ENCODE data around the gene WBP2.
A peak's percentile ranks its signal among the peaks of the same experiment; 100 is the strongest.

Gene WBP2

GRCh38 chr17:75855310-75856061 is at the start of gene WBP2:
TSS of gene WBP2 (minus strand) at chr17:75855335. CDS start at chr17:75855297, 38 bp downstream.
- H3K4me3 ChIP-seq (ENCODE audit: low read depth, low read length) = peak within 1 kb of the TSS; percentile 84

GRCh38 chr17:75902406-75902805 is 47.3 kb upstream of the WBP2 start:
- Histone ChIP-seq H3K27me3 (ENCODE audit: control insufficient read depth, insufficient read depth, low read length) (no peaks in the 10 kb centered on the region), H3K4me3 (ENCODE audit: low read depth, low read length) (no peak overlapping the region), H3K9ac (ENCODE audit: low read depth, low read length) (no peak overlapping the region), H3K27ac (ENCODE audit: low read depth, low read length) (no peak overlapping the region), H3K4me1 (ENCODE audit: control insufficient read depth, insufficient read depth, low read length) (peaks cover 1% of the 10 kb centered on the region), H3K9me3 (ENCODE audit: control insufficient read depth, insufficient read depth, low read length) (no peaks in the 10 kb centered on the region), H3K36me3 (ENCODE audit: control insufficient read depth, insufficient read depth, low read length) (peaks cover 48% of the 10 kb centered on the region)

More at GRCh38 chr17:75855310-75856061, at the start of gene WBP2:
- H3K27ac ChIP-seq (ENCODE audit: low read depth, low read length) = peak within 1 kb of the TSS; percentile 100
- H3K9ac ChIP-seq (ENCODE audit: low read depth, low read length) = peak within 1 kb of the TSS; percentile 84
- peaks cover 11% of the 10 kb centered on the region for H3K4me1 ChIP-seq (ENCODE audit: control insufficient read depth, insufficient read depth, low read length)
- H3K36me3 ChIP-seq (ENCODE audit: control insufficient read depth, insufficient read depth, low read length) = peaks cover 14% of the 10 kb centered on the region
- no peaks in the 10 kb centered on the region for H3K27me3 ChIP-seq (ENCODE audit: control insufficient read depth, insufficient read depth, low read length)
- H3K9me3 ChIP-seq (ENCODE audit: control insufficient read depth, insufficient read depth, low read length) = no peaks in the 10 kb centered on the region

- Histone ChIP-seq H3K36me3 (ENCODE audit: control insufficient read depth, insufficient read depth, low read length) (peaks cover 48% of the 10 kb centered on the region), H3K9ac (ENCODE audit: low read depth, low read length) (no peak overlapping the region), H3K27ac (ENCODE audit: low read depth, low read length) (no peak overlapping the region)
These were observed 46.6 kb upstream of the WBP2 start for GRCh38 chr17:75901727-75902126.

GRCh38 chr17:75900691-75901533 is 45.8 kb upstream of the WBP2 start:
- Histone ChIP-seq H3K27ac (ENCODE audit: low read depth, low read length) (no peak overlapping the region), H3K9me3 (ENCODE audit: control insufficient read depth, insufficient read depth, low read length) (no peaks in the 10 kb centered on the region), H3K27me3 (ENCODE audit: control insufficient read depth, insufficient read depth, low read length) (no peaks in the 10 kb centered on the region), H3K4me3 (ENCODE audit: low read depth, low read length) (no peak overlapping the region), H3K36me3 (ENCODE audit: control insufficient read depth, insufficient read depth, low read length) (peaks cover 48% of the 10 kb centered on the region), H3K4me1 (ENCODE audit: control insufficient read depth, insufficient read depth, low read length) (peaks cover 4% of the 10 kb centered on the region), H3K9ac (ENCODE audit: low read depth, low read length) (no peak overlapping the region)

More at GRCh38 chr17:75901727-75902126, 46.6 kb upstream of the WBP2 start:
- Histone ChIP-seq H3K4me1 (ENCODE audit: control insufficient read depth, insufficient read depth, low read length) (peaks cover 4% of the 10 kb centered on the region), H3K9me3 (ENCODE audit: control insufficient read depth, insufficient read depth, low read length) (no peaks in the 10 kb centered on the region), H3K27me3 (ENCODE audit: control insufficient read depth, insufficient read depth, low read length) (no peaks in the 10 kb centered on the region), H3K4me3 (ENCODE audit: low read depth, low read length) (no peak overlapping the region)

GRCh38 chr17:75899767-75900468 is 44.8 kb upstream of the WBP2 start:
- no peaks in the 10 kb centered on the region for H3K27me3 ChIP-seq (ENCODE audit: control insufficient read depth, insufficient read depth, low read length)
- H3K4me1 ChIP-seq (ENCODE audit: control insufficient read depth, insufficient read depth, low read length) = peaks cover 11% of the 10 kb centered on the region
- no peak overlapping the region for H3K4me3 ChIP-seq (ENCODE audit: low read depth, low read length)
- H3K9ac ChIP-seq (ENCODE audit: low read depth, low read length) = no peak overlapping the region
- H3K27ac ChIP-seq (ENCODE audit: low read depth, low read length) = no peak overlapping the region
- H3K9me3 ChIP-seq (ENCODE audit: control insufficient read depth, insufficient read depth, low read length) = no peaks in the 10 kb centered on the region
- H3K36me3 ChIP-seq (ENCODE audit: control insufficient read depth, insufficient read depth, low read length) = peaks cover 48% of the 10 kb centered on the region

DNA sequence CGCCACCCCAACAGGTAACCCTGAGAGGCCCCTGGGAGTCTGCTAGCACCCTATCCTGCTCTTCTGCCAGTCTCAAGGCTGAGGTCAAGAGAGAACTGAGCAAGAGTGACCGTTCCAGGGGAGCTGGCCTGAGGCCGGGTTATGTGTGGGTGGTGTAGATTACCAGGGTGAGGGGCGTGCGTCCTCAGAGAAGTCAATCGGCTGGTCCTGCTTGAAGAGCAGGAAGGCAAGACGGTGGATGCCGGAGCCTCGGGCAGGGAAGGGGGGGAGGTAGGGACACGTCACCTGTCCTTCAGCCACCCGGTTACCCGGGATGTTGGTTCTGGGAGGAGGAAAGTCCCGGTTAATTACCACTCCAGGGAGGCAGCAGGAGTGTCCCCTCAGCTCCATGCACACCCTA is 44.2 kb upstream of the WBP2 start:
- Histone ChIP-seq H3K27me3 (ENCODE audit: control insufficient read depth, insufficient read depth, low read length) (no peaks in the 10 kb centered on the region), H3K36me3 (ENCODE audit: control insufficient read depth, insufficient read depth, low read length) (peaks cover 48% of the 10 kb centered on the region), H3K27ac (ENCODE audit: low read depth, low read length) (no peak overlapping the region), H3K9me3 (ENCODE audit: control insufficient read depth, insufficient read depth, low read length) (no peaks in the 10 kb centered on the region), H3K4me1 (ENCODE audit: control insufficient read depth, insufficient read depth, low read length) (peaks cover 14% of the 10 kb centered on the region), H3K4me3 (ENCODE audit: low read depth, low read length) (no peak overlapping the region), H3K9ac (ENCODE audit: low read depth, low read length) (no peak overlapping the region)

- no peak overlapping the region for H3K9ac ChIP-seq (ENCODE audit: low read depth, low read length)
- H3K4me1 ChIP-seq (ENCODE audit: control insufficient read depth, insufficient read depth, low read length) = peaks cover 19% of the 10 kb centered on the region
- H3K4me3 ChIP-seq (ENCODE audit: low read depth, low read length) = no peak overlapping the region
- no peaks in the 10 kb centered on the region for H3K27me3 ChIP-seq (ENCODE audit: control insufficient read depth, insufficient read depth, low read length)
- H3K36me3 ChIP-seq (ENCODE audit: control insufficient read depth, insufficient read depth, low read length) = peaks cover 48% of the 10 kb centered on the region
- H3K27ac ChIP-seq (ENCODE audit: low read depth, low read length) = no peak overlapping the region
- no peaks in the 10 kb centered on the region for H3K9me3 ChIP-seq (ENCODE audit: control insufficient read depth, insufficient read depth, low read length)
These were observed 43.7 kb upstream of the WBP2 start for GRCh38 chr17:75898791-75899190.

- Histone ChIP-seq H3K9me3 (ENCODE audit: control insufficient read depth, insufficient read depth, low read length) (no peaks in the 10 kb centered on the region), H3K27me3 (ENCODE audit: control insufficient read depth, insufficient read depth, low read length) (no peaks in the 10 kb centered on the region), H3K4me1 (ENCODE audit: control insufficient read depth, insufficient read depth, low read length) (peaks cover 19% of the 10 kb centered on the region), H3K4me3 (ENCODE audit: low read depth, low read length) (no peak overlapping the region), H3K27ac (ENCODE audit: low read depth, low read length) (peak overlapping the region; percentile 86), H3K9ac (ENCODE audit: low read depth, low read length) (no peak overlapping the region), H3K36me3 (ENCODE audit: control insufficient read depth, insufficient read depth, low read length) (peaks cover 48% of the 10 kb centered on the region)
These were observed 42.9 kb upstream of the WBP2 start for GRCh38 chr17:75898065-75898464.

- Histone ChIP-seq H3K27ac (ENCODE audit: low read depth, low read length) (peak overlapping the region; percentile 86), H3K27me3 (ENCODE audit: control insufficient read depth, insufficient read depth, low read length) (no peaks in the 10 kb centered on the region), H3K36me3 (ENCODE audit: control insufficient read depth, insufficient read depth, low read length) (peaks cover 47% of the 10 kb centered on the region), H3K4me3 (ENCODE audit: low read depth, low read length) (peak overlapping the region; percentile 94; the same call in 1 of the 2 replicates), H3K9ac (ENCODE audit: low read depth, low read length) (no peak overlapping the region; the same call in 1 of the 2 replicates), H3K4me1 (ENCODE audit: control insufficient read depth, insufficient read depth, low read length) (peaks cover 19% of the 10 kb centered on the region), H3K9me3 (ENCODE audit: control insufficient read depth, insufficient read depth, low read length) (no peaks in the 10 kb centered on the region)
These were observed 42.3 kb upstream of the WBP2 start for GRCh38 chr17:75897160-75898019.
